Lung (tissue), 12 donors: ENCODE data around the gene CA14. TPM values are rescaled to one million over a fixed set of nuclear protein-coding genes. Genes with fewer than 3 reads are reported as not detected.
A peak's percentile ranks its signal among the peaks of the same experiment; 100 is the strongest.
"Not testable (repeated sequence)": the region's sequence is repeated elsewhere in the genome, so short reads cannot be mapped to it uniquely, and the experiment has no call there.

Experiments
- ATAC-seq: fragments of 200-7000 bp; cut with Tn5 transposase; one replicate; pipeline ENCODE4 v1.9.1; 2020; ENCODE audit warnings: moderate number of reproducible peaks; ENCODE audit not compliant: insufficient read depth, low FRiP score
- DNase-seq, 3 donors: peaks; one replicate each; pipeline ENCODE4 v3.0.0-alpha.2; 2013 to 2017
- H3K27ac ChIP-seq, 2 donors: one replicate each; pipeline ENCODE4 v1.5.1; 2013; ENCODE audit warnings: mild to moderate bottlenecking in 2 of 2, moderate library complexity in 2 of 2, control low read depth in 1 of 2, inconsistent platforms in 1 of 2, low read depth in 1 of 2, low read length in 1 of 2
- H3K27me3 ChIP-seq, 3 donors: one replicate each; pipeline ENCODE4 v1.5.1; 2013; ENCODE audit warnings: low read length in 2 of 3; ENCODE audit not compliant: control insufficient read depth in 3 of 3, insufficient read depth in 3 of 3
- H3K36me3 ChIP-seq, 4 donors: one replicate each; pipeline ENCODE4 v1.5.1; 2013; ENCODE audit warnings: low read length in 4 of 4, mild to moderate bottlenecking in 1 of 4, moderate library complexity in 1 of 4; ENCODE audit not compliant: control insufficient read depth in 4 of 4, insufficient read depth in 4 of 4
- H3K4me1 ChIP-seq, 5 donors: one replicate each; pipeline ENCODE4 v1.5.1; 2013; ENCODE audit warnings: low read length in 5 of 5, mild to moderate bottlenecking in 2 of 5, moderate library complexity in 1 of 5; ENCODE audit not compliant: control insufficient read depth in 5 of 5, insufficient read depth in 5 of 5
- H3K4me3 ChIP-seq: one replicate; pipeline ENCODE4 v1.5.1; 2013; ENCODE audit warnings: mild to moderate bottlenecking, control low read depth, moderate library complexity
- H3K9ac ChIP-seq, 2 donors: one replicate each; pipeline ENCODE4 v1.5.1; 2013; ENCODE audit warnings: low read length in 2 of 2, control low read depth in 1 of 2; ENCODE audit not compliant: insufficient read depth in 1 of 2
- H3K9me3 ChIP-seq, 4 donors: one replicate each; pipeline ENCODE4 v1.5.1; 2013; ENCODE audit warnings: low read length in 3 of 4, mild to moderate bottlenecking in 1 of 4, moderate library complexity in 1 of 4; ENCODE audit not compliant: control insufficient read depth in 4 of 4, insufficient read depth in 3 of 4
- CTCF ChIP-seq: IDR thresholded peaks from 2 replicates; pipeline ENCODE4 v1.5.1; 2012; ENCODE audit warnings: mild to moderate bottlenecking; ENCODE audit errors: control extremely low read depth, extremely low read depth
- WGBS, 2 donors: extraction: QIAGEN DNeasy Blood & Tissue Kit; methylation state at CpG; one replicate each; pipeline ENCODE4 v1.1.7; 2013; 5-methylcytosine and 5-hydroxymethylcytosine counted together
- polyA plus RNA-seq, 2 donors: library from polyadenylated mRNA; stranded (reverse); fragments of 200-250 nt; gene quantifications; one replicate each; pipeline ENCODE4 v1.2.1, GENCODE V29; 2013
- total RNA-seq, 2 donors: library from RNA; depleted of rRNA in 1 of 2; stranded (reverse); fragments of >200 nt in 1 of 2; gene quantifications; one replicate each; pipeline ENCODE4 v1.2.1, GENCODE V29; 2014 to 2021
- donor health status: control.
- donor health status: control.
- donor health status: Bipolar disorder and iron deficiency.
- donor health status: healthy.
- donor health status: DM: yes; HTN: yes; CAD: no.

The CA14 gene
- total and polyA plus RNA-seq, 4 donors = 0.14 to 0.40 (median 0.24) TPM

GRCh38 chr1:150235852-150236613 lies 21.5 kb upstream of the CA14 start, which contains the start of gene ANP32E:
TSS of gene ANP32E (minus strand) at chr1:150236112. CDS start at chr1:150235786, 326 bp downstream.
- peak; percentile 90 for ATAC-seq
- peak within 1 kb of the TSS; percentile 94 to 98 for H3K27ac ChIP-seq

GRCh38 chr1:150236614-150237100 lies 20.9 kb upstream of the CA14 start:
- Histone ChIP-seq H3K4me3 (peak overlapping the region; percentile 49), H3K27ac (no peak overlapping the region), H3K36me3 (no peaks in the 10 kb centered on the region), H3K4me1 (peaks cover 0 to 18% (median 6%) of the 10 kb centered on the region in 5 donors), H3K9ac (peak overlapping the region in 1 of 2 donors; percentile 76), H3K27me3 (no peaks in the 10 kb centered on the region), H3K9me3 (no peaks in the 10 kb centered on the region)
- WGBS, 2 donors = 34 to 39% methylated on average over 10 of the region's 10 CpGs
- TF ChIP-seq CTCF = no peak
- no peak for ATAC-seq
- no peak for DNase-seq

More at GRCh38 chr1:150235852-150236613, 21.5 kb upstream of the CA14 start, which contains the start of gene ANP32E:
- Histone ChIP-seq H3K4me3 (peak within 1 kb of the TSS; percentile 79), H3K4me1 (peaks cover 0 to 18% (median 6%) of the 10 kb centered on the region in 5 donors), H3K9ac (peak within 1 kb of the TSS; percentile 78 to 90), H3K27me3 (no peaks in the 10 kb centered on the region), H3K36me3 (peaks cover 0 to 3% (median 0%) of the 10 kb centered on the region in 4 donors), H3K9me3 (no peaks in the 10 kb centered on the region)
- TF ChIP-seq CTCF = no peak
- DNase-seq = peak; percentile 98 to 100 (median 100)
- 0 to 1% methylated on average over 33 of the region's 33 CpGs for WGBS, 2 donors

GRCh38 chr1:150237176-150237575 lies 20.4 kb upstream of the CA14 start:
- DNase-seq, H3K4me3 ChIP-seq, H3K27ac ChIP-seq, H3K27me3 ChIP-seq, H3K9ac ChIP-seq, H3K9me3 ChIP-seq, H3K36me3 ChIP-seq, ATAC-seq: not testable (repeated sequence)
- H3K4me1 ChIP-seq = peaks cover 0 to 18% (median 6%) of the 10 kb centered on the region in 5 donors
- 95 to 98% methylated on average over 13 of the region's 13 CpGs for WGBS, 2 donors

GRCh38 chr1:150237746-150238145 lies 19.8 kb upstream of the CA14 start:
- Histone ChIP-seq H3K4me3 (no peak overlapping the region), H3K27me3 (no peaks in the 10 kb centered on the region), H3K9me3 (no peaks in the 10 kb centered on the region), H3K9ac (no peak overlapping the region), H3K36me3 (no peaks in the 10 kb centered on the region), H3K4me1 (peaks cover 0 to 18% (median 6%) of the 10 kb centered on the region in 5 donors), H3K27ac (no peak overlapping the region)
- no peak for TF ChIP-seq CTCF
- ATAC-seq (no peak), DNase-seq (no peak)
- 95 to 98% methylated on average over 21 of the region's 21 CpGs for WGBS, 2 donors
